ENCODE results near the gene SRSF11.
A peak's percentile ranks its signal among the peaks of the same experiment; 100 is the strongest.

Gene SRSF11

GRCh38 chr1:70195342-70195741 is 25.8 kb upstream of the SRSF11 start:
- TF ChIP-seq, protein P1, sequence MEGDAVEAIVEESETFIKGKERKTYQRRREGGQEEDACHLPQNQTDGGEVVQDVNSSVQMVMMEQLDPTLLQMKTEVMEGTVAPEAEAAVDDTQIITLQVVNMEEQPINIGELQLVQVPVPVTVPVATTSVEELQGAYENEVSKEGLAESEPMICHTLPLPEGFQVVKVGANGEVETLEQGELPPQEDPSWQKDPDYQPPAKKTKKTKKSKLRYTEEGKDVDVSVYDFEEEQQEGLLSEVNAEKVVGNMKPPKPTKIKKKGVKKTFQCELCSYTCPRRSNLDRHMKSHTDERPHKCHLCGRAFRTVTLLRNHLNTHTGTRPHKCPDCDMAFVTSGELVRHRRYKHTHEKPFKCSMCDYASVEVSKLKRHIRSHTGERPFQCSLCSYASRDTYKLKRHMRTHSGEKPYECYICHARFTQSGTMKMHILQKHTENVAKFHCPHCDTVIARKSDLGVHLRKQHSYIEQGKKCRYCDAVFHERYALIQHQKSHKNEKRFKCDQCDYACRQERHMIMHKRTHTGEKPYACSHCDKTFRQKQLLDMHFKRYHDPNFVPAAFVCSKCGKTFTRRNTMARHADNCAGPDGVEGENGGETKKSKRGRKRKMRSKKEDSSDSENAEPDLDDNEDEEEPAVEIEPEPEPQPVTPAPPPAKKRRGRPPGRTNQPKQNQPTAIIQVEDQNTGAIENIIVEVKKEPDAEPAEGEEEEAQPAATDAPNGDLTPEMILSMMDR (IDR thresholded peaks at IDR 0.05), result no peak
- Mint-ChIP-seq H3K9me3 (no peaks in the 10 kb centered on the region), H3K4me3 (no peak overlapping the region), H3K36me3 (ENCODE audit: low read depth) (peaks cover 10% of the 10 kb centered on the region), H3K27me3 (ENCODE audit: low read depth, poor library complexity) (peaks cover 3% of the 10 kb centered on the region), H3K27ac (no peak overlapping the region), H3K4me1 (no peaks in the 10 kb centered on the region)
- DNase-seq, result no peak

DNA sequence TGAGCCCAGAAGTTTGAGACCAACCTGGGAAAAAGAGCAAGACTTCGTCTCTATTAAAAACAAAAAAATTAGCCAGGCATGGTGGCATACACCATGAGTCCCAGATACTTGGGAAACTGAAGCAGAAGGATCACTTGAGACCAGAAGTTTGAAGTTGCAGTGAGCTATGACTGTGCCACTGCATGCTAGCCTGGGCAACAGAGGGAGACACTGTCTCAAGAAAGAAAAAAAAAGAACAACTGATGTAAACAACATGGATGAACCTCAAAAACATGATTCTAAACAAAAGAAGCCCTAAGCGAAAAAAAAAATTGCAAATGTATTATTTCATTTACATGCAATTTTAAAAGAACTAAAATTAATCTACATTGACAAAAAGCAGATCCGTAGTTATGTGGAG is 24.8 kb upstream of the SRSF11 start:
- H3K27me3 Mint-ChIP-seq (ENCODE audit: low read depth, poor library complexity), result peaks cover 7% of the 10 kb centered on the region
- H3K9me3 Mint-ChIP-seq, result no peaks in the 10 kb centered on the region
- TF ChIP-seq, protein P1 (IDR thresholded peaks at IDR 0.05), result no peak
- DNase-seq, result no peak
- H3K36me3 Mint-ChIP-seq (ENCODE audit: low read depth), result peaks cover 15% of the 10 kb centered on the region
- H3K27ac Mint-ChIP-seq, result peak overlapping the region; percentile 77
- no peak overlapping the region for H3K4me3 Mint-ChIP-seq
- no peaks in the 10 kb centered on the region for H3K4me1 Mint-ChIP-seq

DNA sequence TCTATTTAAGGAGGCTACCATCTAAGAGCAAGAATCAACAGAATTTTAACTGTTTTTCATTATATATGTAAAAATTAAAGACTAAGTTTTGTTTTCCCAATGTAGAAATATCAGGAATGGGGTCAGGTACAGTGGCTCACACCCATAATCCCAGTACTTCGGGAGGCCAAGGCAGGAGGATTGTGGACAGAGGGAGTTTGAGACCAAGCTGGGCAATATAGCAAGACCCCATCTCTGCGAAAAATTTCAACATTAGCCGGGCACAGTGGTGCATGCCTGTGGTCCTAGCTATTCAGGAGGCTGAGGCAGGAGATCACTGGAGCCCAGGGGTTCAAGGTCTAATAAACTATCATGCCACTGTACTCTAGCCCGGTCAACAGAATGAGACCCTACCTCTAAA is 21.1 kb upstream of the SRSF11 start:
- Mint-ChIP-seq H3K9me3 (no peaks in the 10 kb centered on the region), H3K4me3 (no peak overlapping the region), H3K27me3 (ENCODE audit: low read depth, poor library complexity) (peaks cover 7% of the 10 kb centered on the region), H3K4me1 (peaks cover 20% of the 10 kb centered on the region), H3K36me3 (ENCODE audit: low read depth) (peaks cover 15% of the 10 kb centered on the region), H3K27ac (no peak overlapping the region)
- TF ChIP-seq, protein P1 (IDR thresholded peaks at IDR 0.05), result no peak
- no peak for DNase-seq

GRCh38 chr1:70202173-70202758 is 18.9 kb upstream of the SRSF11 start:
- no peak overlapping the region for H3K27ac Mint-ChIP-seq
- TF ChIP-seq, protein P1 (IDR thresholded peaks at IDR 0.05), result no peak
- no peak overlapping the region for H3K4me3 Mint-ChIP-seq
- DNase-seq, result no peak
- H3K36me3 Mint-ChIP-seq (ENCODE audit: low read depth), result peaks cover 15% of the 10 kb centered on the region
- H3K27me3 Mint-ChIP-seq (ENCODE audit: low read depth, poor library complexity), result peaks cover 7% of the 10 kb centered on the region
- H3K4me1 Mint-ChIP-seq, result peaks cover 23% of the 10 kb centered on the region
- no peaks in the 10 kb centered on the region for H3K9me3 Mint-ChIP-seq

DNA sequence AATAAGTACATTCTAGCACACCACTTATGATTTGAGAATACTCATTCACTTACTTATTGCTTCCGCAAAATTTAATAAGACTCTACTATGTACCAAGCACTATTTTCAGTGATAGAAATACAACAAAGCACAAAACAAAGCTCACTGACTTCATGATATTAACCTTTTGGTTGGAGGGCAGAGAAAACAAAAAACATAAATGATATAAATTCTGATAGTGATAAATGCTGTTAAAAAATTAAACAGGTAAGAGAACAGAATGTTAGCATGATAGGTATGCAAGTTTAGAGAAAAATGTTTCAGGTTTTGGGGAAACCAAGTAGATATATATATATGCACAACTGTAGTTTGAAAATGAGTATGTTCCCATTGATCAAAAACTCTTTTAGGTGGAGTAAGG is 17.0 kb upstream of the SRSF11 start:
- peaks cover 30% of the 10 kb centered on the region for H3K4me1 Mint-ChIP-seq
- H3K36me3 Mint-ChIP-seq (ENCODE audit: low read depth), result peaks cover 21% of the 10 kb centered on the region
- no peaks in the 10 kb centered on the region for H3K9me3 Mint-ChIP-seq
- H3K27ac Mint-ChIP-seq, result no peak overlapping the region
- peak overlapping the region; percentile 97 for H3K4me3 Mint-ChIP-seq
- DNase-seq, result no peak
- H3K27me3 Mint-ChIP-seq (ENCODE audit: low read depth, poor library complexity), result peaks cover 7% of the 10 kb centered on the region
- TF ChIP-seq, protein P1 (IDR thresholded peaks at IDR 0.05), result no peak

DNA sequence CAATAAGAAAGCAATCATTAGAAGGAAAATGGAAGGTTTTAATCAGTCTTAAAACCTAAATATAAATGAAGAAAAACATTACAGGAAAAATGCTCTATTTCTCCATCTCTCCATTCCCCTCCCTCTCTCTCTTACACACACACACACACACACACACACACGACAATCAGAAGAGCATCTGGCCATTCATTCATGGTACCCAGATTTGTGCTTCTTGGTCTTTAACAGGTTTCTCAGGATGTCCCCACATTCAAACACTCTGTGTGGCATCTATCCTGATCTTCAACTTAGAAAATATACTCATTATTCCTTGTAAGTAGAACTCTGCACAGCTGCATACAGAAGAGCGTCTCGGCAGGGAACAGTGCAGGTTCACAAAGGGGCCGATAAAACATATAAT is 16.6 kb upstream of the SRSF11 start:
- DNase-seq, result no peak
- Mint-ChIP-seq H3K4me1 (peaks cover 30% of the 10 kb centered on the region), H3K36me3 (ENCODE audit: low read depth) (peaks cover 20% of the 10 kb centered on the region), H3K9me3 (no peaks in the 10 kb centered on the region), H3K4me3 (peak overlapping the region; percentile 97), H3K27ac (peak overlapping the region; percentile 100), H3K27me3 (ENCODE audit: low read depth, poor library complexity) (peaks cover 7% of the 10 kb centered on the region)
- TF ChIP-seq, protein P1 (IDR thresholded peaks at IDR 0.05), result no peak

All from nephron progenitor cell (in vitro differentiated cells).